PFSK-1 (cell line): ENCODE results near the gene PSMC6.

Experiments
- FOXP2 ChIP-seq: optimal IDR thresholded peaks from 2 replicates; pipeline ENCODE3; 2011; ENCODE audit warnings: borderline replicate concordance, control low read depth, inconsistent platforms; ENCODE audit not compliant: insufficient read depth; ENCODE audit errors: extremely low read length, extremely low read depth
- POLR2AphosphoS5 ChIP-seq: IDR thresholded peaks from 2 replicates; pipeline ENCODE4 v1.6.1; 2012; ENCODE audit warnings: low read depth, mild to moderate bottlenecking, control low read depth, low read length, moderate library complexity
- SIN3A ChIP-seq: IDR thresholded peaks from 2 replicates; pipeline ENCODE4 v1.6.1; 2012; ENCODE audit warnings: mild to moderate bottlenecking, low read length, moderate library complexity, borderline replicate concordance; ENCODE audit not compliant: insufficient read depth
- TAF1 ChIP-seq: IDR thresholded peaks from 2 replicates; pipeline ENCODE4 v1.6.1; 2012; ENCODE audit warnings: low read length, control low read depth, borderline replicate concordance; ENCODE audit not compliant: insufficient read depth
- TF ChIP-seq, protein P1 (sequence below), 2 experiments: IDR thresholded peaks; 2 replicates each; pipeline versions ENCODE4 v1.6.1 to v1.8.0; 2011 to 2012; ENCODE audit warnings: low read depth in 2 of 2, low read length in 2 of 2, control low read depth in 1 of 2, inconsistent platforms in 1 of 2, mild to moderate bottlenecking in 1 of 2, moderate library complexity in 1 of 2; ENCODE audit not compliant: insufficient read depth in 1 of 2

DNA sequence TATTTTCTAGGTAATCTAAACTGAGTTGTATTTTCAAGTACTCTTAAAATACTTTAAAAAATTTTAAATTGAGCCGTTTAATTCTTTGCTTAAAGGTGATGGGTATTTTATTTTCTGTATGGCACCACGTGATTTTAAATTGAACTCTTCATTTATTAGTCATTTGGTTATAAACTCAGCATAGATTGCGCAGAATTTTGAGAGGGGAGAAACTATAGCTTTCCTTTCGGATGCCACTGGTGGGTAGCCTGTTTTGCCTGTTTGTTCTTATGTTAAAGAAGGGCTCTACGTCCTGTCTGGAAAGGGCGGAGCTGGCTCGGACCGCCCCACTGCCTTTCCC, 22.6 kb downstream of the PSMC6 start:
- TF ChIP-seq FOXP2 (no peak), SIN3A (no peak), POLR2AphosphoS5 (no peak), TAF1 (no peak)
- TF ChIP-seq, protein P1, sequence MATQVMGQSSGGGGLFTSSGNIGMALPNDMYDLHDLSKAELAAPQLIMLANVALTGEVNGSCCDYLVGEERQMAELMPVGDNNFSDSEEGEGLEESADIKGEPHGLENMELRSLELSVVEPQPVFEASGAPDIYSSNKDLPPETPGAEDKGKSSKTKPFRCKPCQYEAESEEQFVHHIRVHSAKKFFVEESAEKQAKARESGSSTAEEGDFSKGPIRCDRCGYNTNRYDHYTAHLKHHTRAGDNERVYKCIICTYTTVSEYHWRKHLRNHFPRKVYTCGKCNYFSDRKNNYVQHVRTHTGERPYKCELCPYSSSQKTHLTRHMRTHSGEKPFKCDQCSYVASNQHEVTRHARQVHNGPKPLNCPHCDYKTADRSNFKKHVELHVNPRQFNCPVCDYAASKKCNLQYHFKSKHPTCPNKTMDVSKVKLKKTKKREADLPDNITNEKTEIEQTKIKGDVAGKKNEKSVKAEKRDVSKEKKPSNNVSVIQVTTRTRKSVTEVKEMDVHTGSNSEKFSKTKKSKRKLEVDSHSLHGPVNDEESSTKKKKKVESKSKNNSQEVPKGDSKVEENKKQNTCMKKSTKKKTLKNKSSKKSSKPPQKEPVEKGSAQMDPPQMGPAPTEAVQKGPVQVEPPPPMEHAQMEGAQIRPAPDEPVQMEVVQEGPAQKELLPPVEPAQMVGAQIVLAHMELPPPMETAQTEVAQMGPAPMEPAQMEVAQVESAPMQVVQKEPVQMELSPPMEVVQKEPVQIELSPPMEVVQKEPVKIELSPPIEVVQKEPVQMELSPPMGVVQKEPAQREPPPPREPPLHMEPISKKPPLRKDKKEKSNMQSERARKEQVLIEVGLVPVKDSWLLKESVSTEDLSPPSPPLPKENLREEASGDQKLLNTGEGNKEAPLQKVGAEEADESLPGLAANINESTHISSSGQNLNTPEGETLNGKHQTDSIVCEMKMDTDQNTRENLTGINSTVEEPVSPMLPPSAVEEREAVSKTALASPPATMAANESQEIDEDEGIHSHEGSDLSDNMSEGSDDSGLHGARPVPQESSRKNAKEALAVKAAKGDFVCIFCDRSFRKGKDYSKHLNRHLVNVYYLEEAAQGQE (IDR thresholded peaks at IDR 0.05; ENCODE audit: insufficient read depth in 1 of 2, low read depth in 2 of 2, low read length in 2 of 2), result no peak
